ENCODE data around the gene DPEP1.

DNA sequence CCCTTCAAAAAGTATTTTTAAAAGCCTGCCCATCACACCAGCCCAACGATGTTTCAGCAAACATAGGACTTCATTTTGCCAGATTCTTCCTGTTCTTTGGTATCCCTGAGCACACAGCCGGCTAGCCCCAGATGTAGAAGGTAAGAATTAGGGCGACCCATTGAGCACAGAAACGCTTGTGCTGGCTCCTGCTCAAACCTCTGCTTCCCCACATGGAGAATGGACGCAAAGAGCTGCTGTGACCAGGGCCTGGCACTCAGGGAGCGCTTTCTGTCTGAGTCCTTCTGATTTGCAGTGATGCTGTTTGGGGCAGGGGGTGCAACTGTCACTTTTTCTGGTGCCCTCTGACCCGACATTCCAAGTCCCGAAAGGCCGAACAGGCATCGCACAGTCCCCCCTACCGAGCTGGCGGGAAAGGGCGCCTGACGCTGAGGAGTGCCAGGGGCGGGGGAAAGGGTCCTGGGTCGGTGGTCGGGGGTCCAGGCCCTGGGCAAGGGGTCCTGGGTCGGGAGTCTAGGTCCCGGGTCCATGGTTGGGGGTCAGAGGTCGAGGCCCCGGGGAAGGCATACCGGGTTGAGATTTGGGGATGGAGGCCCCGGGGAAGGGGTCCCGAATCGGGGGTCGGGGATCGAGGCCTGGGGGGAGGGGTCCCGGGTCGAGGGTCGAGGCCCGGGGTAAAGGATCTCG, 43.1 kb downstream of the DPEP1 start:
- TF ChIP-seq CTCF (conservative IDR thresholded peaks at IDR 0.05; ENCODE audit: low read depth in 2 of 2): no peak
- TF ChIP-seq EZH2phosphoT487 (IDR thresholded peaks at IDR 0.05; ENCODE audit: unreplicated experiment): no peak
- no peak for TF ChIP-seq POLR2AphosphoS5 (IDR thresholded peaks at IDR 0.05; ENCODE audit: low read depth)
- TF ChIP-seq, protein P1, sequence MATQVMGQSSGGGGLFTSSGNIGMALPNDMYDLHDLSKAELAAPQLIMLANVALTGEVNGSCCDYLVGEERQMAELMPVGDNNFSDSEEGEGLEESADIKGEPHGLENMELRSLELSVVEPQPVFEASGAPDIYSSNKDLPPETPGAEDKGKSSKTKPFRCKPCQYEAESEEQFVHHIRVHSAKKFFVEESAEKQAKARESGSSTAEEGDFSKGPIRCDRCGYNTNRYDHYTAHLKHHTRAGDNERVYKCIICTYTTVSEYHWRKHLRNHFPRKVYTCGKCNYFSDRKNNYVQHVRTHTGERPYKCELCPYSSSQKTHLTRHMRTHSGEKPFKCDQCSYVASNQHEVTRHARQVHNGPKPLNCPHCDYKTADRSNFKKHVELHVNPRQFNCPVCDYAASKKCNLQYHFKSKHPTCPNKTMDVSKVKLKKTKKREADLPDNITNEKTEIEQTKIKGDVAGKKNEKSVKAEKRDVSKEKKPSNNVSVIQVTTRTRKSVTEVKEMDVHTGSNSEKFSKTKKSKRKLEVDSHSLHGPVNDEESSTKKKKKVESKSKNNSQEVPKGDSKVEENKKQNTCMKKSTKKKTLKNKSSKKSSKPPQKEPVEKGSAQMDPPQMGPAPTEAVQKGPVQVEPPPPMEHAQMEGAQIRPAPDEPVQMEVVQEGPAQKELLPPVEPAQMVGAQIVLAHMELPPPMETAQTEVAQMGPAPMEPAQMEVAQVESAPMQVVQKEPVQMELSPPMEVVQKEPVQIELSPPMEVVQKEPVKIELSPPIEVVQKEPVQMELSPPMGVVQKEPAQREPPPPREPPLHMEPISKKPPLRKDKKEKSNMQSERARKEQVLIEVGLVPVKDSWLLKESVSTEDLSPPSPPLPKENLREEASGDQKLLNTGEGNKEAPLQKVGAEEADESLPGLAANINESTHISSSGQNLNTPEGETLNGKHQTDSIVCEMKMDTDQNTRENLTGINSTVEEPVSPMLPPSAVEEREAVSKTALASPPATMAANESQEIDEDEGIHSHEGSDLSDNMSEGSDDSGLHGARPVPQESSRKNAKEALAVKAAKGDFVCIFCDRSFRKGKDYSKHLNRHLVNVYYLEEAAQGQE (IDR thresholded peaks at IDR 0.05; ENCODE audit: unreplicated experiment): no peak

Data from GM23338 (cell line).